ENCODE measurements around the gene BMPR1B.

DNA sequence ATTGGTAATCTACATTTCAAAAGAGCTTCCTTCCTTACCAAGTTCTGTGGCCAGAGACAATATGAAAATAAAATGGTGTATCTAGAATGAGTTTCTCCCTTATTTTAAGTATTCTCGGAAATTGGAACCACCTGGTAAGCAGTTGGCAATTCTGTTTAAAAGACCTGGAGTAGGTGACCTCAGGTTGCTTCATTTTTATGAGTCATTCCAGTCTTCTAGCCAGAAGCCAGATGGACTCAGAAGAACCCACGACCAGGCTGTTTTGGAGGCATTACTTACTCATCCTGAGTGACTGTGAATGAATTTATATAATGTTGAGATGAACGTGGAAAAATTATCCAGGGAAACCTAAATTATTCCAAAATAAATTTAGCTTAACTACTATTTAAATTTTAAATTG is 9.1 kb downstream of the BMPR1B start:
- TF ChIP-seq, protein P1, sequence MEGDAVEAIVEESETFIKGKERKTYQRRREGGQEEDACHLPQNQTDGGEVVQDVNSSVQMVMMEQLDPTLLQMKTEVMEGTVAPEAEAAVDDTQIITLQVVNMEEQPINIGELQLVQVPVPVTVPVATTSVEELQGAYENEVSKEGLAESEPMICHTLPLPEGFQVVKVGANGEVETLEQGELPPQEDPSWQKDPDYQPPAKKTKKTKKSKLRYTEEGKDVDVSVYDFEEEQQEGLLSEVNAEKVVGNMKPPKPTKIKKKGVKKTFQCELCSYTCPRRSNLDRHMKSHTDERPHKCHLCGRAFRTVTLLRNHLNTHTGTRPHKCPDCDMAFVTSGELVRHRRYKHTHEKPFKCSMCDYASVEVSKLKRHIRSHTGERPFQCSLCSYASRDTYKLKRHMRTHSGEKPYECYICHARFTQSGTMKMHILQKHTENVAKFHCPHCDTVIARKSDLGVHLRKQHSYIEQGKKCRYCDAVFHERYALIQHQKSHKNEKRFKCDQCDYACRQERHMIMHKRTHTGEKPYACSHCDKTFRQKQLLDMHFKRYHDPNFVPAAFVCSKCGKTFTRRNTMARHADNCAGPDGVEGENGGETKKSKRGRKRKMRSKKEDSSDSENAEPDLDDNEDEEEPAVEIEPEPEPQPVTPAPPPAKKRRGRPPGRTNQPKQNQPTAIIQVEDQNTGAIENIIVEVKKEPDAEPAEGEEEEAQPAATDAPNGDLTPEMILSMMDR (conservative IDR thresholded peaks at IDR 0.05 in 1 of 2, IDR thresholded peaks at IDR 0.05 in 1 of 2; ENCODE audit: extremely low read depth in 1 of 2, insufficient read depth in 1 of 2, low read depth in 1 of 2, low read length in 2 of 2): no peak
- TF ChIP-seq EZH2 (IDR thresholded peaks at IDR 0.05; ENCODE audit: borderline replicate concordance, low read length): no peak

All from mammary epithelial cell (primary cell).